ENCODE results near the gene FYB2.
"Not testable (repeated sequence)": the region's sequence is repeated elsewhere in the genome, so short reads cannot be mapped to it uniquely, and the experiment has no call there.

GRCh38 chr1:56774732-56775131, 44.5 kb downstream of the FYB2 start:
- TF ChIP-seq POLR2A (IDR thresholded peaks at IDR 0.05); CTCF (IDR thresholded peaks at IDR 0.05 in 8 of 11, conservative IDR thresholded peaks at IDR 0.05 in 3 of 11): not testable (repeated sequence)

All from spleen (tissue), 7 donors.